ENCODE data around the gene C15orf39. TPM values are rescaled to one million over a fixed set of nuclear protein-coding genes. Genes with fewer than 3 reads are reported as not detected.
"Not testable (repeated sequence)": the region's sequence is repeated elsewhere in the genome, so short reads cannot be mapped to it uniquely, and the experiment has no call there.

The C15orf39 gene
- total RNA-seq, 1 donor from 2014 or later = 4.5 TPM

- no peak for DNase-seq (ENCODE audit: low read depth in 2 of 2)
These were observed 9.9 kb downstream of the C15orf39 start for GRCh38 chr15:75211436-75212199.

- no peak for DNase-seq (ENCODE audit: low read depth in 2 of 2)
These were observed 10.6 kb downstream of the C15orf39 start for GRCh38 chr15:75212200-75212858.

- DNase-seq (ENCODE audit: low read depth in 2 of 2) = no peak
These were observed 11.6 kb downstream of the C15orf39 start for GRCh38 chr15:75213212-75213767.

GRCh38 chr15:75213768-75214221, 12.1 kb downstream of the C15orf39 start:
- DNase-seq (ENCODE audit: low read depth in 2 of 2) = no peak

- no peak for DNase-seq (ENCODE audit: low read depth in 2 of 2)
These were observed 12.8 kb downstream of the C15orf39 start for GRCh38 chr15:75214293-75215096.

- no peak for DNase-seq (ENCODE audit: low read depth in 2 of 2)
These were observed 13.7 kb downstream of the C15orf39 start for GRCh38 chr15:75215107-75216004.

- DNase-seq (ENCODE audit: low read depth in 2 of 2) = no peak
These were observed 15.3 kb downstream of the C15orf39 start for GRCh38 chr15:75217012-75217411.

- not testable (repeated sequence) for DNase-seq (ENCODE audit: low read depth in 2 of 2)
These were observed 15.9 kb downstream of the C15orf39 start for GRCh38 chr15:75217574-75217973.

GRCh38 chr15:75219507-75219929, 17.8 kb downstream of the C15orf39 start:
- DNase-seq (ENCODE audit: low read depth in 2 of 2) = not testable (repeated sequence)

GRCh38 chr15:75223688-75224087, 22.0 kb downstream of the C15orf39 start:
- DNase-seq (ENCODE audit: low read depth in 2 of 2) = no peak

GRCh38 chr15:75224281-75224680, 22.6 kb downstream of the C15orf39 start:
- DNase-seq (ENCODE audit: low read depth in 2 of 2) = no peak

- DNase-seq (ENCODE audit: low read depth in 2 of 2) = not testable (repeated sequence)
These were observed 23.6 kb downstream of the C15orf39 start for GRCh38 chr15:75225102-75225836.

- no peak for DNase-seq (ENCODE audit: low read depth in 2 of 2)
These were observed 24.5 kb downstream of the C15orf39 start for GRCh38 chr15:75225951-75226732.

- not testable (repeated sequence) for DNase-seq (ENCODE audit: low read depth in 2 of 2)
These were observed 25.4 kb downstream of the C15orf39 start for GRCh38 chr15:75227112-75227511.

GRCh38 chr15:75227663-75228280, 26.1 kb downstream of the C15orf39 start:
- DNase-seq (ENCODE audit: low read depth in 2 of 2) = no peak

GRCh38 chr15:75228787-75229186, 27.1 kb downstream of the C15orf39 start:
- no peak for DNase-seq (ENCODE audit: low read depth in 2 of 2)

GRCh38 chr15:75229191-75230015, 27.7 kb downstream of the C15orf39 start:
- DNase-seq (ENCODE audit: low read depth in 2 of 2) = no peak

GRCh38 chr15:75230016-75230343, 28.3 kb downstream of the C15orf39 start:
- no peak for DNase-seq (ENCODE audit: low read depth in 2 of 2)

Measured in dermis microvascular lymphatic vessel endothelial cell (primary cell).